Measurements from ENCODE around the gene C1QTNF6.

Gene C1QTNF6

DNA sequence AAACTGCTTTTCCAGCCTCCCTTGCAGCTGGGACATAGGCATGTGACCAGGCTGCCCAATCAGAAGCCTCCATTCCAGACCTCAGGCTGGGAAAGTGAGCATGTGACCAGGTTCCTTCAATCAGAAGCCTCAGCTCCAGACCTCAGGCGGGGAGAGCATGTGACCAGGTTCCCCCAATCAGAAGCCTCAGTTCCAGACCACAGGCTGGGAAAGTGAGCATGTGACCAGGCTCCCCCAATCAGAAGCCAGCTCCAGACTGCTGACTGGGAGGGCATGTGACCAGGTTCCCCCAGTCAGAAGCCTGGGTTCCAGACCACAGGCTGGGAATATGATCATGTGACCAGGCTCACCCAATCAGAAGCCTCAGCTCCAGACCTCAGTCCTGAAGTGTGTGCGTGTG is 26.6 kb downstream of the C1QTNF6 start:
- H3K4me3 ChIP-seq (ENCODE audit: low read length): no peak overlapping the region
- no peak for DNase-seq (ENCODE audit: low read depth)
- TF ChIP-seq CTCF (conservative IDR thresholded peaks at IDR 0.05; ENCODE audit: low read length): no peak

DNA sequence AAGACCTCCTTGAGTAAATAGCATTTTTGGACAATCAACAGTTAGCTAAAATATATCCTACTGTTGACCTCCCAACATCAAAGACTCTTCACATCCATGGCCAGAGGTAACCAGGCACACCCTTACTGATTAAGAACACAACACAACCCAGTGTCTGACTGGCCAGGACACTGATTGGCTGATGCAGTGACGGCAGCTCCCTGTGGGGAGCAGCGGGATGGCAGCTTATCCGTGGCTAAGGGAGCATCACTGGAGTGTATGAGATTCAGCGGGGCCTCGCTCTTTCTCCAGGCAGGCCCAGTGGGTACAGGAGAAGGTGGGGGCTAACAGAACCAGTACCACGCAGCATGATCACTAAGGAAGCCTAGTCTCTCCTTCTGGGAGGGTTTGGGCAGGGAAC is 28.0 kb downstream of the C1QTNF6 start:
- DNase-seq (ENCODE audit: low read depth): no peak
- no peak overlapping the region for H3K4me3 ChIP-seq (ENCODE audit: low read length)
- no peak for TF ChIP-seq CTCF (conservative IDR thresholded peaks at IDR 0.05; ENCODE audit: low read length)

DNA sequence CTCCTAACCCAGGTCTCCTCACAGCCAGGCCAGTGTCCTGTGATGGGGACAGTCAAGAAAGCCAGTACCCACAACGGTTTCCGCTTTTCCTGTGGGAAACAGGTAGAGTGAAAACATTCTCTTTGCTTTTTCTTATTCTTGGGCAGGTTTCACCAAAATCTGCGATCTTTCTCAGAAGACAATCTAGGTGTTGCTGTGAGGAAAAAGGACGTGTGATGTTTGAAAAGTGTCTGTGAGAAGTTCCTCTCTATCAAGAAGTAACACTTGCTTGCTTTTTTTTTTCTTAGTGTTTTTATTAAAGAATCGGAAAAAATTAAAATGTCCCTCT is 29.1 kb downstream of the C1QTNF6 start:
- no peak overlapping the region for H3K4me3 ChIP-seq (ENCODE audit: low read length)
- DNase-seq (ENCODE audit: low read depth): no peak
- no peak for TF ChIP-seq CTCF (conservative IDR thresholded peaks at IDR 0.05; ENCODE audit: low read length)

GRCh38 chr22:37157516-37158285 is 30.3 kb downstream of the C1QTNF6 start:
- DNase-seq (ENCODE audit: low read depth): peak; percentile 25
- no peak for TF ChIP-seq CTCF (conservative IDR thresholded peaks at IDR 0.05; ENCODE audit: low read length)
- H3K4me3 ChIP-seq (ENCODE audit: low read length): no peak overlapping the region

GRCh38 chr22:37156686-37157435 is 31.2 kb downstream of the C1QTNF6 start:
- H3K4me3 ChIP-seq (ENCODE audit: low read length): no peak overlapping the region
- no peak for DNase-seq (ENCODE audit: low read depth)
- no peak for TF ChIP-seq CTCF (conservative IDR thresholded peaks at IDR 0.05; ENCODE audit: low read length)

DNA sequence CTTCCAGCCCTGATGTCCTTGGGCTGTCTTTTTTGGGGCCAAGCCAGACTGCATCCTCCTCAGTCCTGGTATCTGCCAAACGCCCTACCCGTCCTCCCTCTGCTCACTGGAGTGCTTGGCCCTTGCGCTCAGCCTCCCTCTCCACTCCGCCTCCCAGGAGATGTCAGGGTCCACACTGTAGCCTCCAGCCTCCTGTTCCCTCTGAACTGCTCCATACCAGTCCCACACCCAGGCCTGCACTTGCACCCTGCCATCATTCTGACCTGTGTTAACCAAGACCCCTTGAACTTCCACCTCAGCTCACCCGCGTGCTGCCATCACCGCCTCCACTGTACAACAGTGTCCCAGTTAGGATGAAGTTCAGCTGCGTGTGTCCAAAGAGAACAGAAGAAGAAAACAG is 32.1 kb downstream of the C1QTNF6 start:
- no peak for TF ChIP-seq CTCF (conservative IDR thresholded peaks at IDR 0.05; ENCODE audit: low read length)
- no peak overlapping the region for H3K4me3 ChIP-seq (ENCODE audit: low read length)
- no peak for DNase-seq (ENCODE audit: low read depth)
